Activated T-helper 1 cell treated with anti-CD3 and anti-CD28 coated beads, Interleukin-2, amount 50 U/mL, for 16 hours (primary cell): ENCODE data around the gene BCL10.

Experiments used
- DNase-seq, 2 donors: peaks; one replicate each; pipeline ENCODE4 v3.0.0-alpha.2; 2020; ENCODE audit warnings: low read depth in 1 of 2, low spot score in 1 of 2

The BCL10 gene

DNA sequence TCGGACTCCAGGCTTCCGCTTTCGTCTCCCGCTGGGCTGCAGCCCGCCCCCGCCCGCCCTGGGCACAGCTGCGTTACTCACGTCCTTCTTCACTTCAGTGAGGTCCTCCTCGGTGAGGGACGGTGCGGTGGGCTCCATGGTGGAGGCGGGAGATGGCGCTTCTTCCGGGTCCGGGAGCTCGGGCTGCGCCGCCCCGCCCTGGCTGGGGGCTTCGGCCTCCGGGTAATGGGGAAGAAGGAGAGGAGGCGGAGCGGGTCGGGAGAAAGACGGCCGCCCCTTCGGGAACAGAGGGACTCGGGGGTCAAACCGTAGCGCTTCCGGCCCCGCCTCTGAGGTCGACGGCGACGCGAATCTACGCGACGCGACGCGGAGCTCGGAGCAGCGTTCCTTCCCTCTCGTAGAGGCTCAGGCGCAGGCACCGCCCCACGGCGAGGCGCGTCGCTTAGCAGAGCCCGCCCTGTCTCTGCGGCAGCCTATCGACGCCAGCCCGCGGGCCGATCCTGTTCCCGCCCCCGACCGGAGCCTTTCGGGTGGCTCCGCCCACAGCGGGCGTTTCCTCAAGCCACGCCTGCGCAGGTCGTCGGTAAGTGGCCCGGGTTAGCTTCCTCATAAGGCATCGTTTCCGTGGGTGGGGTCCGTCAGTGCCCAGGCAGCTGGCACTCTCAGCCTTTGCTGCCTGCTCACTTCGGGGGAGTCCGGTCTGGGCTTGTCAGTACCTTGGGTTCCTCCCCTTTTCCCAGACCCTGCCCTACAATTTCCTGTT is at the start of gene BCL10:
Gene BCL10 (minus strand): TSS at position 418 of the 763 bp plus-strand sequence. CDS start 280 bp downstream, at position 138.
- peak; percentile 93 to 95 for DNase-seq

DNA sequence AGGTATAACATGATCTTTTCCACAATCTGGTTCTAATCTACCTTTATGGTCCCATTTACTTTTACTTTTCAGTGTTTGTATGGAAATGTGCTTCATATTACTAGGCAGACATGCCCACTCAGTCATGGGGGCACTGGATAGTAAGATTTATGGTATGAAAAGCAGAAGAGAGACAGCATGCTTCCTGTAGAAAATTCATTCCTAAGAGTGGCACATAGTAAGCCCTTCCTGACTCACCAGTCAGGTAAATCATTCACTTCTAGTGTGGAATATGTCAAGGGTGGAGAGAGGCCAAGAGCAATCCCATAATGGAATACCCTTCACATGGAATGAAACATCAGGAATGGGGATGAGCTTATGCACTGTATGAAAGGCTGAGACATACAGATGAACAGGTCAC is 49.5 kb upstream of the BCL10 start:
- DNase-seq = no peak

- DNase-seq = no peak
Observed at GRCh38 chr1:85323770-85324169, 47.3 kb upstream of the BCL10 start.

GRCh38 chr1:85322655-85323054 is 46.2 kb upstream of the BCL10 start:
- DNase-seq = no peak

- no peak for DNase-seq
Observed at GRCh38 chr1:85321237-85321964, 45.0 kb upstream of the BCL10 start.

GRCh38 chr1:85320371-85321131 is 44.1 kb upstream of the BCL10 start:
- no peak for DNase-seq

DNA sequence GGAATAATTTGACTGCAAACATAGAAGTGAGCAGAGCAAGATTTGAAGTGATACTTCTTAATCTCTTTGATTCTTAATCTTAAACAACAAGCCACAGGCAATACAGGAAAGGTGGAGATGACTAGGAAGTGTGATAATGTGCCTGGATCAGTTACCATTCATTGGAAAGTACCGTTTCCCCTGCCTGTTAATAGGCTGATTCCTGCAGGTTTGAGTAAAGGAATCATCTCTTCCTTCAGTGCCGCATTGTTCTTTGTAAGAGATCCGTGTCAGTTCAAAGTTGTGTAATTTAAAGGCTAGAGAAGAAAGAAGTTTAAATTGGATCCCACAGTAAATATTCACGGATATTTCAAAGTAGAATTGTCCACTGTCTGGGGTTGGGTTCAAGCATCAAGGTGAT is 43.5 kb upstream of the BCL10 start:
- no peak for DNase-seq

DNA sequence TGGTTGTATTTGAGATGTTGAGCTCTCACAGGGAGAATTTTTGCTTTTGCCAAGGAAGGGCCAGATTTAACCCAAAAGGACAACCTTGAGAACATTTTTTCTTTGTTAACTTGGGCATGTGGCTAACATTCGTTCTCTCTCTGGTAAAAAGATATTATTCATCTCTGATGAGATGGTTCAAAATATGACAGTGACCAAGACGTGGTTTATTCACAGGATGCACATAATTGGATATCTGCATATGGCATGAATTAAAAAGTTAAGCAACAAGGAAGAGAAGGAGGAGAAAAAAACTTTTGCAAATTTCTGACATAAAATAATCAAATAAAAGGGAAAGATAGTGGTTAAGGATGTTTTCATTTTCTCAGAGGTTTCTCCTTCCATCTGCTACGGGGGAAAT is 43.1 kb upstream of the BCL10 start:
- DNase-seq = no peak

DNA sequence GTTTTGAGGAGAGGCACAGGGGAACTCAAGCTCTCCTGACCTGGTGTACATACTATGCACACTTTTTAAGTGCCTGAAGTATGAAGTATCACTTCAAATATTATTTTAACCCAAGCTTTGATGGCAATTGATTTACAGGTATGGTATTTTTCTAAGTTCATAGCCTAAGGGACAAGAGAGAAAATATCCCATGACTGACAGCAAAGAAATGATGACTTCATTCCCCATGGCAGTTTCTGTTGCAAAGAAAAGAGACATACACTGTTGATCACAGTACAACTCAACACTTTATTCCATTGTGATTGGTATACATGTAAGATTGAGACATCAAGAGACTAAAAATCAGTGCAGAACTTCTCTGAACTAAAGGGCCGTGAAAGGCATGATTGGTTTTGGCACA is 41.8 kb upstream of the BCL10 start:
- DNase-seq = no peak

DNA sequence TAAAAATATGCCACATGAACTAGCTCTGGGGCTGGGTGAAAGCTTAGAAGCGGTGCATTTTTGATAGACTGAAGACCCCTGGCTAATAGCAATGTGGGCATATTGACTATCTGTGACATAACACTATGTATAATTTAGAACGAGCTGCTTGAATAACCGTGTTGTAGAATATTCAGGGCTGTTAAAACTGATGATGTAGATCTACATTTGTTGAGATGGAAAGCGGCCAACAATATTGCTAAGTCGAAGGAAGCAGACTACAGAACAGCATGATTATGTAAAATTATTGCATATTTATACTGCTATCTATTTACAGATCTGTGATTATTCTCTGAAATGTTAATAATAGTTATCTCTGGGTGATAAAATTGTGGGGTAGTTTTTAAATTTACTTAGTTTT is 41.1 kb upstream of the BCL10 start:
- no peak for DNase-seq

DNA sequence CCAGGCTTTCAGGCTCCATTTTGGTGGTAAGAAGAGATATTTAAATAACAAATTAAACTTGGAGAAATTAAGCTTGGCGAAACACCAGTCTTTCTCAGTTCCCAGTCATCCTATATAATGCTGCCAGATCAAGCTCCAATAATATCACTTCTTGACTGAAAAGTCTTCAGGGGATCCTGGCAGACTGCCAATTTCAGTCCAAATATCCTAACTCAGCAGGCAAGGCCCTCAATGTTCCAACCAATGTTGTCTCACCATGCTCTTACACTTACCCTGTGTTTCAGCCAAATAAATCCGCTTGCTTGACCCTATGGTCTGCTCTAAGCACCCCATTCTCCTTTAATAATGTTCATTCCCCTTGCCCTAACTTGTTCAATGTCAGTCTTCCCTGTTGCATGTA is 39.9 kb upstream of the BCL10 start:
- DNase-seq = no peak

DNA sequence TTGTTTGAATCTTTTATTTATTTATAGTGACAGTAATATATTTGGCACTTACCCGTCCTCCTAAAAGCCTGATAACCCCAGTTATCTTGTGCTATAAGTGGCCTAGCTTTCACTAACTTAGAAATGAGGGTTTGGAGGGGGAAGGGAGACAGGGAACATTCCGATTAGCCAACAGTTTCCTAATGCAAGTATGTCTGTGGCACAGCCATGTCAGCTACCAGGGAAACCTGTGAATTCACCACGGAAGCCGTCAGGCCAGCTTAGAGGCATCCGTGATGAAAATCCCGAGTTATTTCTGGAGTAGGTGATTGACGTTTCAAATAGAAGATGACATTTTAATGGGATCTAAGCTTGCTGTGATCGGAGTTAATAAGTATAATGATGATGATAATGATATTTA is 39.4 kb upstream of the BCL10 start:
- DNase-seq = no peak

DNA sequence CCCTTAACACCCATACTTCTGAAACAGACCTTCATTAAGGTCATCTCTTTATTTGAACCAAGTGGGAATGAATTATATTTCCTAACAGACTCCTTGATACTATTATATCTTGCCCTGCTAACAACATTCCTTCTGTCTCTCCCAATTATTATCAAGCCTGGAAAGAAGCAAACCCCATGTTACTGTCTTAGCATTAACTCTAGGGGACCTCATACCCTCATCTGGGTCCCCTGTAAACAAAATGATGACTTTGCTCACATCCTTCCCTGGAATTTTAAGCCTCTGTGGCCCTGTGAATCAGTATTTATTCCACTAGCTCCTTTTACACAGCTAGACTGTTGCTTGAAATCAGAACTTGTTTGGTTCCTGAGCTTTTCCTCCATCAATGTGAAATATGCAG is 38.3 kb upstream of the BCL10 start:
- DNase-seq = no peak

DNA sequence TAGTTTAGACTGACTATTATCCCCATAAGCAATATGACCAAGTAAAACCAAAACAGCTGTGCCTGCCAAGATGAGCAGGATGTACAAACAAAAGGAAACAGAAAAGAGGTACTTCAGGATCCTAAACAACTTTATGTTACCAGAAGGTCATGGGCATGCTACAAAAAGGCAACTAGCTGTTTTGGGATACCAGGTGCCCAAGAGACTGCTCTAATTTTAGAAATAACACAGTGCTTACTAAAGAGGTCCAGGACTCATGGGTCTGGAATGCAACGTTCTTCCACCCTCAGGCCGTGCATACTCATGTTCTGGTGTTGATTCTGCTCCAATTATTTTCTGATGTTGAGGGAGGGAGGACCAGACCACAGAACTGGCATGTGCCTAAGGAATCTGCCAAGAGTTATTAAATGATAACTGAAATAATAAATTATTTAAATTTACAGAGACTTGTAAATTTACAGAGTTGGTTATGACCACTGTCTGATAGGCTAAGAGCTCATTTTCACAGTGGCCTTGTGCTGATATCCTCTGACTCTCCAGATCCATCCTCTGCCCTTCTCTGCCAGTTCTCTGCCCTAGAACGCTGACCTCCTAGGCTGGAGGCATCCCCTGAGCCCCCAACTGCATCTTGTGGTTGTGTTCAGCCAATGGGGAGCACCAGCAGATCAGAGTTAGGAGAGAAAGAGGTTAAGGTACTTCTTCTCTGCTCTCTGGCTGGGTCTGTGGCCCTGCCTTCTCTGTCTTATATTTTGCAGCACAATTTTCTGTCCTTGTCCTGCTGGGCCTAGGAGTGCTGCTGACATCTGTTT is 37.7 kb upstream of the BCL10 start:
- no peak for DNase-seq

DNA sequence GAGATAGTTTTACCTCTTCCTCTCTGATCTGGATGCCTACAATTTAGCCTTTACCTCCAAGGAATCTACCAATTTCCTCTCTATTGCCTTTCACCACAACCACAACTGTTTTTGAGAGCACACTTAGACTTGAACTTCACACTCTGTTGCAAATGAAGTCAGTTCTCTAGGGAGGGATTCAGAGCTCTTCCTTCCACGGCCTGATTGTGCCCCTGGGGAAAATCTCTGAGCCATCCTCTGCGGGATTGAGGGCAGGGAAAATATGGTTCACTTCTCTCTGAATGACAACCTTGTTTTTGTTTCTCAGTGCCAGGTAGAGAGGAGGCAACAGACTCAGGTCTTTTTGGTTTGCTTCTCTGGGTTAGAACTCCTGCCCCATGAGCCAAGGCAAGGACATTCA is 35.4 kb upstream of the BCL10 start:
- DNase-seq = no peak

GRCh38 chr1:85308833-85309350 is 32.5 kb upstream of the BCL10 start:
- DNase-seq = no peak

- DNase-seq = peak; percentile 37 to 44
Observed at GRCh38 chr1:85307987-85308832, 31.8 kb upstream of the BCL10 start.

- DNase-seq = no peak
Observed at GRCh38 chr1:85306236-85306635, 29.8 kb upstream of the BCL10 start.

GRCh38 chr1:85303440-85304162 is 27.2 kb upstream of the BCL10 start:
- DNase-seq = no peak
